Caki2 (cell line): ENCODE data around the gene GCNT2. TPM values are rescaled to one million over a fixed set of nuclear protein-coding genes. Genes with fewer than 3 reads are reported as not detected.
"Not testable (repeated sequence)": the region's sequence is repeated elsewhere in the genome, so short reads cannot be mapped to it uniquely, and the experiment has no call there.

Experiments
- DNase-seq: peaks from one replicate; pipeline ENCODE4 v3.0.0-alpha.2; 2015; ENCODE audit warnings: low read depth
- in situ Hi-C: cut with HindIII; loops from 2 replicates; pipeline ENCODE4 v1.10.0; 2016; ENCODE audit warnings: low sequenced_read_pairs, low pct_unique_long_range_greater_than_20kb, mixed read lengths
- total RNA-seq: library from RNA; depleted of rRNA; stranded (reverse); fragments of >200 nt; shearing (Covaris generic); gene quantifications from 2 replicates; pipeline ENCODE4 v1.2.3, GENCODE V29; 2014; ENCODE audit warnings: low replicate concordance

GCNT2 gene
- total RNA-seq, 1 experiment from 2014 or later: 43.9 TPM

DNA sequence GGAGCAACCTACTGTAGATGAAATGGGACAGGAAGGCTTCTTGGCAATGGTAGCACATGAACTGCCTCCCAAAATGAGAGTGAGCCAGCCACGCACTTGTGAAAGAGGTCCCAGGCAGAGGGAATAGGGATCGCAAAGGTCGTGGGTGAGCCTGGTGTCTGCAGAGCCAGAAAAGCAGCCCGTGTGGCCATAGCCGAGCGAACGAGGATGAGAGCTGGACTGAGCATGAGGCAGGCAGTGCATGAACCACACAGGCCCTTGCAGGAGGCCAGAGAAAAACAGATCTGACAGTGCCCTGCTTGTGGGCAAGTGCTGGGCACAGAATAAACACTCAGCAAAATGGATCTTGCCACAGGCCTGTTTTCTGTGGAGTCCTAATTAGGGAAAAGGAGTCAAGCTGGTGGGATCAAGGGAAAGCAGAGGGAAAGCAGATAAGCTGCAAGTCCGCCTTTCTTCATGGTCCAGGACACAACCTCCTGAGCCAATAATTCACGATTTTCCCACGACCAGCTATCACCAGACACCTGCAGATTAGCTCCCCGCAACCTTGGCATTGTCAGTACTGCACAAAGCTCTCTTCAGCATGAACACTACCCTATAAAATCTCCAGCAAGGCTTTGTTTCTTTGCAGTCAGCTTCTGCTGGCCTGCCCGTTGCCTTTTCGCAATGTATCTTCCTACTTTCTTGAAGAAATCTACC is 44.0 kb downstream of the GCNT2 start:
- in situ Hi-C loops: no loop called here
- no peak for DNase-seq

DNA sequence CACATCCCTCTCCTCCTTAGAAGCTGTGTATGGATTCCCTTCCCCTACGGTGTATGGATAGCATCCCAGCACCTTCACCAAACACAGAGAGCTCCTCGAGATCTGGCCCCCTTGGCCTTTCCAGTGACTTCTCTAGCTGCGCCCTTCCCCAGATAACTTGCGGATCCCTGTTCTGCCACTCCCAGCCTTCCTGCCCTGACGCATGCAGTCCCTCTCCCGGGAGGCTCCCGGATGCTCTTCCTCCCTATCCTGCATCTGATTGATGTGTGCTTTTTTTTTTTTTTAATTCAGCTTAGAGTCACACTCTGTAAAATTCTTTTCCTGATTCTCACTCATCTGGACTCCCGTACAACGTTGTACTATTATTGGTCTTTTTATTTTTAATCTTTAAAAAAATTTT is 44.8 kb downstream of the GCNT2 start:
- in situ Hi-C loops: no loop called here
- DNase-seq: no peak

DNA sequence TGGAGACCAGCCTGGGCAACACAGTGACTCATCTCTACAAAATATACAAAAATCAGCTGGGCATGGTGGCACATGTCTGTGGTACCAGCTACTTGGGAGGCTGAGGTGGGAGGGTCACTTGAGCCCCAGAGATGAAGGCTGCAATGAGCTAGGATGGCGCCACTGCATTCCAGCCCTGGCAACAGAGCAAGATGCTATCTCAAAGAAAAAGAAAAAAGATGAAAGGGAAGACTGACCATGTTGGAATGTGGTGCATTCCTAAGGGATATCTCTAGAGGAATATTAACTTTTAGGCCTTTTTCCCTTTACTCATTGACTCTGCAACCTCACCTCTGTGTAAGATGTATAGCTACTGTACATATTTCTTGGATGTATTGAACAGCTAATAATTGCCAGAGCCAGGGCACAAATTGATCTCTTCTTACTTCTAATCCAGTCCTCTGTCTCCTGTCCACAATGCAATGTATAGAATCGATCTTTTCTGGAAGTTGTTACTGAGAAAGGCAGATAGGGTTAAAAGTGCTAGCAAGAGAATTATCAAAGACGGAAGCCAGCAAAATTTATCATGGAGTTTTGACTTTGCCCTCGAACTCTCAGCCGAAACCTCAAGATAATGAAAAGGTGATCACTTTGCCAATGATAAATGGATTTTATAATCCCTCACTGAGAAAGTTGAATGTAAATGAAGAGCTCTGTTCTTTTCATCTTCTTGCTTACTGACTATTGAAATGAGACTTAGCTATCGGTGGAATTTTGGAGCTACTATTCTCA is 46.3 kb downstream of the GCNT2 start:
- in situ Hi-C loops: no loop called here
- peak; percentile 79 for DNase-seq

DNA sequence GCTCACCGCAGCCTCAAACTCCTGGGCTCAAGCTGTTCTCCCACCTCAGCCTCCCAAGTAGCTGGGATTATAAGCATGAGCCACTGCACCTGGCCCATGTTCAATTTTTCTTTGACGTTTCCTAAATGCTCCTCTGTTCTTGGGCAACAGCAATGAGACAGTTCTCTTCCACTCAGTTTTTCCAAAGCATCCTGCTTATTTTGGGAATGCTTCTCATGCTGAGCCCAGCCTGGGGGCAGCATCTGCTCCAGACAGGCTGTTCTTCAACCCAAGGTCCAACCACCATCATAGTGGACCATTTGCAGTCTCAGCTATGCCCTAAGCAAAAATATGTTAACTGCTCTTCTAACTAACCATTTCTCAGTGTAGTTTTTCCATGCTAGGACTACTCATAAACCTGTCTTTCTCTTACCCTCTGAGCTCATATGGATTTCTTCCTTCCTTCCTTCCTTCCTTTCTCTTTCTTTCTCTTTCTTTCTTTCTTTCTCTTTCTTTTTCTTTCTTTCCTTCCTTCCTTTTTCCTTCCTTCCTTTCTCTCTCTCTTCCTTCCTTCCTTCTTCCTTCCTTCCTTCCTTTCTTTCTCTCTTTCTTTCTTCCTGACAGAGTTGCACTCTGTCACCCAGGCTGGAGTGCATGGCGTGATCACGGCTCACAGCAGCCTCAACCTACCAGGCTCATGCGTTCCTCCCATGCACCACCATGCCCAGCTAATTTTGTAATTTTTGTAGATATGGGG is 48.4 kb downstream of the GCNT2 start:
- no peak for DNase-seq
- in situ Hi-C loops: no loop called here

DNA sequence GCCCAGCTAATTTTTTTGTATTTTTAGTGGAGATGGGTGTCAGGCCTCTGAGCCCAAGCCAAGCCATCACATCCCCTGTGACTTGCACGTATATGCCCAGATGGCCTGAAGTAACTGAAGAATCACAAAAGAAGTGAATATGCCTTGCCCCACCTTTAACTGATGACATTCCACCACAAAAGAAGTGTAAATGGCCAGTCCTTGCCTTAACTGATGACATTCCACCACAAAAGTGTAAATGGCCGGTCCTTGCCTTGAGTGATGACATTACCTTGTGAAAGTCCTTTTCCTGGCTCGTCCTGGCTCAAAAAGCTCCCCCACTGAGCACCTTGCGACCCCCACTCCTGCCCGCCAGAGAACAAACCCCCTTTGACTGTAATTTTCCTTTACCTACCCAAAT is 54.4 kb downstream of the GCNT2 start:
- in situ Hi-C loops: not testable (repeated sequence)

DNA sequence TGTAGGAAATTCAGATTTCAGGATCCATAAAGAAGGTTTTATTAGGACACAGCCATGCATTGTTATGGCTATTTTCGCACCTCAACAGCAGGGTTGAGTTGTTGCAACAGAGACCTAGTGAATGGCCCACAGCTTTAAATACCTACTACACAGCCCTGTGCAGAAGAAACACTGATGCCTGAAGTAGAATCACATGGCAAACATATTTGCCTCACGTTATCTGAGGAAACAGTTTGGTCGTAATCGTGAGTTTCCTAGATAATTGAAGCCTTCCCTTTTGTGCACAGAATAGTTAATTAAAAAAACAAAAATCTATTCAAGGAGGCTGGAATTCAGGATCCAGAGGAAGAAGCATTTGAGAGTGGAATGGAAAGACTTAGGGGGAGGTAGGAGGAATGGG is 55.1 kb downstream of the GCNT2 start:
- DNase-seq: no peak
- in situ Hi-C loops: no loop called here

More for the DNA sequence above, 54.4 kb downstream of the GCNT2 start:
- not testable (repeated sequence) for DNase-seq

DNA sequence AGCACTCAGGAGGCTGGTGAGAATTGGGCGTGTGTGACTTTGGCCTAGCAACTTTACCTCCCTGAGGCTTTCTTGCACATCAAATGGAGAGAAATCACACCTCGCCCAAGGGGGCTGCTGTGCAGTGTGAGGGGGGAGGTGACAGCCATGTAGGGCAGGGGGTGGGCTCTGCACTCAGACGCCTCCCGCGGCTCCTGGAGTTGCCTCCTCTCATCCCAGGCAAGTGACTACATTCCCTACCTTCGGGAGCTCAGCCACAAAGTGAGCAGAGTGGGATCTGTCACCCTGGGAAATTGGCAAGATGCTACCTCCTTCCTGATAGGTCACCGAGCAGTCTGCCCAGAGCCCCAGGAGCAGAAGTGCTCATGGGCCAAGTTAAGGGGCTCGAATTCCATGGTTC is 56.0 kb downstream of the GCNT2 start:
- DNase-seq: no peak
- in situ Hi-C loops: no loop called here

DNA sequence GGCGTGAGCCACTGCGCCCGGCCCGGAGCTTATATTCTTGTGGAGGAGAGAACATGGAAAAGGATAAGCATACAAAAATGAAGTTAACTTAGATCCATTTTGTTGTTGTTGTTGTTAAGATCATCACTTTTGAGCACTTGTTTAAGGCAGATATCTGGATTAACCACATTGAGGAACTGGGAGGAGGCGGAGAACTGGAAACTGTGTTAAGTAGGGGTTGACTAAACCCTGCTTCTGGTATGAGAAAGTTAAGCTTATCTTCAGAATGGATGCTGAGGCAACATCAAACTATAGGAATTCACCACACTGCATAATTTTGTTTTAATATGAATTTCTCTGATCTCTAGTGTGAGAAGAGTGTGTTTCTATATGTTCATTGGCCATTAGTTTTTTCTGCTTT is 57.6 kb downstream of the GCNT2 start:
- in situ Hi-C loops: no loop called here
- DNase-seq: no peak

DNA sequence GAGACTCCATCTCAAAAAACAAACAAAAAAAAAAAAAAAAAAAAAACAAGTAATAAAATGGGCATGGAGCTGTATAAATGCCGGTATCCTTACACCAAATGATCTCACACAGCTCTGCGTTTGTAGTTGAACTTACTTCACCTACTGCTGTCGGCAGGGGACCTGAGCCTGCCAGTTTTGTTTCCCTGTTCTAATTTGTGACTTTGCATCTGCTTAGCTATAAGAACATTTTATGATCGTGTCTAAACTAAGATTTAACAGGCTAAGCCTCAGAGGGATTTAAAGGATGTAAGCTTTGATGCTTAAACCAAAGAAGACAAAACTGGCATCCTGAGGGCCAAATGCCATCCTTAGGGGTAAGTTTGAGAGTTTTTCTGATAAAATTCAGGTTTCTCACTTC is 58.7 kb downstream of the GCNT2 start:
- in situ Hi-C loops: no loop called here
- no peak for DNase-seq

DNA sequence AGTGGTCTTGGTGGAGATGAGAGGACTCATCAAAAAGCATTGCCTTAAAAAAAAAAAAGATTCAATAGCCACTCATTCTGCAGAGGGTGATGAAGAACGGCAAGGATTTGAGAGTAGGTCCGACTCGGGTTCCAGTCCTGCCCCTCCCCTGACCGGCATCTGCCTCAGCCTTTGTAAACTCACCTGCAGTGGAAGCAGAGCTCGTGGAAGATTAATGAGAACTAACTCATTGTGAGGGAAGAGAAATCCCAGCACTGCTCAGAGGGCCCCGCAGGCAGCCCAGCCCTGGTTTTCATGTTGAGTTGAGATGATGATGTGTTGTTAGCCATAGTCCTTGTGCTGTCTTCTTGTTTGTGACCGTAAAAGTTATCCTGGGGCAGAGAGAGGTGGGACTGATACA is 59.4 kb downstream of the GCNT2 start:
- in situ Hi-C loops: no loop called here

DNA sequence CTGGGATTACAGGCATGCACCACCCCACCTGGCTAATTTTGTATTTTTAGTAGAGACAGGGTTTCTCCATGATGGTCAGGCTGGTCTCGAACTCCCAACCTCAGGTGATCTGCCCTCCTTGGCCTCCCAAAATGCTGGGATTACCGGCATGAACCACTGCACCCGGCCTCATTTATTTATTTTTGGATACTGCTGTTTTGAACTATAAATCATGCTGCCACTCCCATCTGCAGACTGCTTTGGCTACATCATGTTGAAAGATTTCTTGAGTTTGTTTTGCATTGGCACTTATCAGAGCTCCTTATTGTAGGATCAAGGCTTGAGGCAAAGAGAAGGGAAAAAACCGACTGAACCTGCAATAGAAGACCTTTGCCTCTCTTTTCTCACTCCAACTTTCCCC is 60.3 kb downstream of the GCNT2 start:
- in situ Hi-C loops, DNase-seq: not testable (repeated sequence)

More for the DNA sequence above, 59.4 kb downstream of the GCNT2 start:
- no peak for DNase-seq

DNA sequence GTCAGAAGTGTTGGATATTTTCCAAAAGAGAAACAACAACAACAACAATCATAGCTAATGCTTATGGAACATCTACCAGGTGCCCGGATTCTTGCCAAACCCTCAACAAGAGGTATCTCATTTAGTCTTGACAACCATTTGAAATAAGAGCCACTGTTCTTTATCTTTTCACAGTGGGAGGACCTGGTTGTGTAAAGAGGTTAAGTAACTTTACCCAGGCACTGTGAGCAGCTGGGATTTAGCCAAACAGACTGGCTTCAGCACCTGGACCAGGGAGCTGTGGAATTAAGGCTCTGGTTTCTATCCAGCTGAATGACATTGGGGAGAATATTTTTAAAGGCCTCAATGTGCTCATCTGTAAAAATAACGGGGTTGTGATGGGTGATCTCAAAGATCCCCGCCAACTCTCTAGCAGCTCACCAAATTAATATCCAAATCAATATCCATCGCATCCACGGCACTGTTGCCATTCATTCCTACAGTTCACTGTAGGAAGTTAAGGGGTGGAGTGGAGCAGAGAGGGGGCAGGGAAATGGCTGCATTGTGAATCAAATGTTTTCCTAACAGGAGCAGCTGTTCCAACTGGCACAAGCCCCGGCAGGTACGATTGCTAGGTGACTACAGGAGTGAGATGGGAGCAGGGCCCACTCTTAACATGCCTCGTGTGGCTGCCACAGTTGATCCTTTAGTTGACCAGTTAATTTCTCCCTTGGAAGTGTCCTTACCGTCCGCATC is 61.8 kb downstream of the GCNT2 start:
- in situ Hi-C loops: no loop called here
- DNase-seq: no peak

DNA sequence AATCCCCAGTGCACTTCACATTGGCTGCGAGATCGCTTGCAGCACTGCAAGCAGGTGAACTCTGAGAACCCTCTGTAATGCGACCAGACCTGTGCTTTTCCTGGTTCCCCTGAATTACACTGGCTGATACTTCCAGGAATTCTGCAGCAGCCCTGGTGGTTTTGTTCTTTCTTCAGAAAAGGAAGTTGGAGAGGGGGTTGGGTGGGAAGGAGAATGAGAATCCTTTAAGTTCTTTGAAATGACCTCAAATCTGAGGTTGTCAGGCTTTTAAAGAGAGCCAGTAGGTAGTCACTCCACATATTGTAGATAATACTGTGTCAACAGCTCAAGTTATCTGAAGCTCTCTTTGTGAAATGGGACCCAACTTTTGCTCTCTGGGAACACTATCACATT is 62.4 kb downstream of the GCNT2 start:
- DNase-seq: no peak
- in situ Hi-C loops: no loop called here

DNA sequence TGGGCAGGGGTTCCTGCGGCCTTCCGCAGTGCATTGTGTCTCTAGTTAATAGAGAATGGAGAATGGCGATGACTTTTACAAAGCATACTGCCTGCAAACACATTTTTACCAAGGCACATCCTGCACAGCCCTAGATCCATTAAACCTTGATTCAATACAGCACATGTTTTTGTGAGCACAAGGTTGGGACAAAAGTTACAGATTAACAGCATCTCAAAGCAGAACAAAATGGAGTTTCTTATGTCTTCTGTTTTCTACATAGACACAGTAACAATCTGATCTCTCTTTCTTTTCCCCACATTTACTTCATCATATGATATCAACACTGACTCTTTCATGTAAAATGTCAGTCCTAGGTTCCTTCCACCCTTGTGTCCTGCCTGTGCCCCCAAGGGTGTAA is 63.5 kb downstream of the GCNT2 start:
- in situ Hi-C loops: no loop called here
- no peak for DNase-seq

DNA sequence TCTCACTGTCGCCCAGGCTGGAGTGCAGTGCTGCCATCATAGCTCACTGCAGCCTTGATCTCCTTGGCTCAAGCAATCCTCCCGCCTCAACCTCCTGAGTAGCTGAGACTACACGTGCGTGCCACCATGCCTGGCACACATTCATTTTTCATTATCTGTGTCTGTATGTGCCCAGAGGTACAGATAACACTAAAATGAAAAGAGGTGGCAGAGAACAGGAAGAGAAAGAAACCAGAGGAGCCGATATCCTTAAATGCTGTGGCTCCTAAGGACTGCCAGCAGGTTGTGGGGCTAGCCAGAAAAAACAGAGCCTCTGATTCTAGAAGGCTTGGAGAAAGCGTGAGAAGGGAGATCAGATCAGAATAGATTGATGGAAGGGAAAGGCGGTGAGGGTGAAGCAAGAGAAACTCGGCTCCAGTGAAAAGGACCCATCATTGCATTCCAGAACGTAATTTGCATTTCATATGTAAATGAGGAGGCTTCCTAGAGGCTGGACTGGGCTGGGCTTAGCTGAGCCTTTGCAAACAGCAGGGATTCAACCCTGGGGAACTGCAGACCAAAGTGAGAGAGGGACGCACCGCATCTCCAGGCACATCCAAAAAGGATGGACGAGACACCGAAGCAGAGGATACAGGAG is 64.2 kb downstream of the GCNT2 start:
- in situ Hi-C loops: no loop called here
- DNase-seq: no peak

DNA sequence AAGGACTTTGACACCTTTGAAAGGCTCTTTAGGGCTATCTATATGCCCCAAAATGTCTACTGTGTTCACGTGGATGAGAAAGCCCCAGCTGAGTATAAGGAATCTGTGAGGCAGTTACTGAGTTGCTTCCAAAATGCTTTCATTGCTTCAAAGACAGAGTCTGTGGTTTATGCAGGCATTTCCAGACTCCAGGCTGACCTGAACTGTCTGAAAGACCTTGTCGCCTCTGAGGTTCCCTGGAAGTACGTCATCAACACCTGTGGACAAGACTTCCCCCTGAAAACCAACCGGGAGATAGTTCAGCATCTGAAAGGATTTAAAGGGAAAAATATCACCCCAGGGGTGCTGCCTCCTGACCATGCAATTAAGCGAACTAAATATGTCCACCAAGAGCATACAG is 65.2 kb downstream of the GCNT2 start:
- in situ Hi-C loops: no loop called here
- DNase-seq: no peak

DNA sequence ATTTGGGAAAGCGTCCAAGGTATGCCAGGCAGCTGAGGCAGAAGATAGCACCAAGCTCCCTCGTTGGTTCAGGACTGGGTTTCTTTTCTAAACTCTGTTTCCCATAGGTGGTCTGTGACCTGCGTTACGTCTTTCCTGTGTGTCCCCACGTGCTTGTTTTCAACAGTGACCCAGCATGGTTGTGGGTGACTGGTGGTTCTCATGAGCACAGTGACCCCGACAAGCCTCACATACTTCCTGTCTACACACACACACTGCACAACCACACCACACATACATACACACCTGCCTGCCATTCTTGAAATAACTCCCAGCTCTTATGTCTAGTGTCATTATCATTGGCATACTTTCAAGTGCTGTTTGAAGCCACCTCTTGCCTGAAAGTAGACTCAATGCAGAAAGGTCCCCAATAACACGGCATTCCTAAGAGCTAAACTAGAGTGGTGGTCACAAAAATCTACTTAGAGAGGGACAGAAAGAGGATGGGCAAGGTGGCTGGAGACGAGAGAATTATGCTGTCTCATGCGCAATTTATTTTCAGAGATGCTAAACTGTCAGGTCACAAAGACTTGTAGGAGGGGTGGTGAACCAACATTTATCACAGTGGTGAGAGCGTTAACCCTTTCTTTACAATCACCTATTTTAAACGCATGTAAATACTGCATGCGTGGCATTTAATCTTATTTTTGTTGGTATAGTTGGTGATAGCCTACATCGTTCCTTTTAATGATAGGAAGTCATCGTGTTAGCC is 66.7 kb downstream of the GCNT2 start:
- in situ Hi-C loops: no loop called here
- no peak for DNase-seq
